Upper lobe of left lung (tissue), 4 donors: ENCODE results near the gene TP73.

Experiments used
- CTCF ChIP-seq, 6 experiments: fragments of 450-650 bp in 4 of 6; fragments of 200-600 bp in 2 of 6; sonication (generic) in 2 of 6; IDR thresholded peaks; one replicate each; pipeline ENCODE4 v1.5.1; 2016 to 2019; ENCODE audit warnings: antibody characterized with exemption in 6 of 6
- EP300 ChIP-seq, 4 donors: sonication (generic); formaldehyde crosslinking; IDR thresholded peaks; one replicate each; pipeline ENCODE4 v1.5.1; 2017; ENCODE audit warnings: antibody characterized with exemption in 4 of 4, control low read depth in 2 of 4
- POLR2A ChIP-seq, 4 donors: fragments of 450-650 bp; IDR thresholded peaks; one replicate each; pipeline ENCODE4 v1.5.1; 2016 to 2017; ENCODE audit warnings: antibody characterized with exemption in 4 of 4, mild to moderate bottlenecking in 2 of 4
- POLR2AphosphoS5 ChIP-seq, 2 donors: sonication (generic); formaldehyde crosslinking; IDR thresholded peaks; one replicate each; pipeline ENCODE4 v1.5.1; 2017; ENCODE audit warnings: antibody characterized with exemption in 2 of 2

GRCh38 chr1:3745590-3746381, 93.5 kb downstream of the TP73 start:
- no peak for TF ChIP-seq CTCF (IDR thresholded peaks at IDR 0.05)
- TF ChIP-seq POLR2A (IDR thresholded peaks at IDR 0.05): no peak
- no peak for TF ChIP-seq EP300 (IDR thresholded peaks at IDR 0.05)
- TF ChIP-seq POLR2AphosphoS5 (IDR thresholded peaks at IDR 0.05): no peak
